Measurements from ENCODE around the gene KIF20B.

Gene KIF20B, protein sequence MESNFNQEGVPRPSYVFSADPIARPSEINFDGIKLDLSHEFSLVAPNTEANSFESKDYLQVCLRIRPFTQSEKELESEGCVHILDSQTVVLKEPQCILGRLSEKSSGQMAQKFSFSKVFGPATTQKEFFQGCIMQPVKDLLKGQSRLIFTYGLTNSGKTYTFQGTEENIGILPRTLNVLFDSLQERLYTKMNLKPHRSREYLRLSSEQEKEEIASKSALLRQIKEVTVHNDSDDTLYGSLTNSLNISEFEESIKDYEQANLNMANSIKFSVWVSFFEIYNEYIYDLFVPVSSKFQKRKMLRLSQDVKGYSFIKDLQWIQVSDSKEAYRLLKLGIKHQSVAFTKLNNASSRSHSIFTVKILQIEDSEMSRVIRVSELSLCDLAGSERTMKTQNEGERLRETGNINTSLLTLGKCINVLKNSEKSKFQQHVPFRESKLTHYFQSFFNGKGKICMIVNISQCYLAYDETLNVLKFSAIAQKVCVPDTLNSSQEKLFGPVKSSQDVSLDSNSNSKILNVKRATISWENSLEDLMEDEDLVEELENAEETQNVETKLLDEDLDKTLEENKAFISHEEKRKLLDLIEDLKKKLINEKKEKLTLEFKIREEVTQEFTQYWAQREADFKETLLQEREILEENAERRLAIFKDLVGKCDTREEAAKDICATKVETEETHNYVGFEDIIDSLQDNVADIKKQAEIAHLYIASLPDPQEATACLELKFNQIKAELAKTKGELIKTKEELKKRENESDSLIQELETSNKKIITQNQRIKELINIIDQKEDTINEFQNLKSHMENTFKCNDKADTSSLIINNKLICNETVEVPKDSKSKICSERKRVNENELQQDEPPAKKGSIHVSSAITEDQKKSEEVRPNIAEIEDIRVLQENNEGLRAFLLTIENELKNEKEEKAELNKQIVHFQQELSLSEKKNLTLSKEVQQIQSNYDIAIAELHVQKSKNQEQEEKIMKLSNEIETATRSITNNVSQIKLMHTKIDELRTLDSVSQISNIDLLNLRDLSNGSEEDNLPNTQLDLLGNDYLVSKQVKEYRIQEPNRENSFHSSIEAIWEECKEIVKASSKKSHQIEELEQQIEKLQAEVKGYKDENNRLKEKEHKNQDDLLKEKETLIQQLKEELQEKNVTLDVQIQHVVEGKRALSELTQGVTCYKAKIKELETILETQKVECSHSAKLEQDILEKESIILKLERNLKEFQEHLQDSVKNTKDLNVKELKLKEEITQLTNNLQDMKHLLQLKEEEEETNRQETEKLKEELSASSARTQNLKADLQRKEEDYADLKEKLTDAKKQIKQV (N-terminal part only)

DNA sequence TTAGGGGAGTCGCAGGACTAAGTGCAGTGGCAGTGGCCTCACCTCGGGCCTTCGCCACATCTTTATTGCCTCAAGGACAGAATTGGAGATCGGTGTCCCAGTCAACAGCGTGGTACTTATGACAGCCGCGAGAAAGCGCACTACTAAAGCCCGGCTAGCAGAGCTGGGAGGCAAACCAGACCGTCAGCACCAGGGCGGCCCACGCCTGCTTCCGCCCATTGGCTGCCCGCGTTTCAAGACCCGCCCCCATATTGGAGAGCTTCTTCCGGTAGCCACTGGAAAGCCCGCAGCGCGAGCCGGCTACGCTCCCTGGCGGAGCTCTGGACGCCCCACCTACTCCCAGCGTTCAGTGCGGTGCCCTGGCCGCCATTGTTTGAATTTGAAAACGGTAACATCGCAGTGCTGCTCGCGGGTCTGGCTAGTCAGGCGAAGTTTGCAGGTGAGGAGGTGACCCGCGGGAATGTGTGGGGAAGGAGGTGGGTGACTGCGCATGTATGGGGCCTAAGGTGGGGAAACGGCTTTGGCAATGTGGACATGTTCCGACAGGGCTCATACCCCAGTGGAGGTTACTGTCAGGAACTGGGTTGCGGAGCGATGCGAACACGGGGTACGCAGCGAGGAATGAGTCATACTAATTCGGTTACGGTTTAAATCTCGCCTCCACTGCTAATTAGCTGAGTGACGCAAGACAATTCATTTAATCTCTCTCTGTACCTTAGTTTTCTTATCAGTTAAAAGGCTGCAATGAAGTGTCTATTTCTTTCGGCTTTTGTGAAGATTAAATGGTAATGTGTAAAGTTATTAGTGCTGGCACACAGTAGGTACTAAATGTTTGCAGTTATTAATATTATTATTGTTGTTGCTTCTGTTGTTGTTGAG, at the start of gene KIF20B:
TSS of gene KIF20B (plus strand) at position 349 of the 879 bp plus-strand sequence. CDS start 3,705 bp downstream, outside the sequence.
- Mint-ChIP-seq H3K27ac (peak within 1 kb of the TSS; percentile 98 to 99), H3K4me3 (peak within 1 kb of the TSS; percentile 88 to 91), H3K27me3 (no peaks in the 10 kb centered on the region), H3K4me1 (peaks cover 55% of the 10 kb centered on the region), H3K9me3 (no peaks in the 10 kb centered on the region)
- DNase-seq: peak; percentile 95 to 98
- peak; percentile 96 for ATAC-seq

GRCh38 chr10:89651916-89652573, 49.3 kb upstream of the KIF20B start:
- Mint-ChIP-seq H3K4me3 (no peak overlapping the region), H3K27ac (no peak overlapping the region), H3K9me3 (peaks cover 5 to 7% of the 10 kb centered on the region in 2 donors), H3K27me3 (peaks cover 30% of the 10 kb centered on the region), H3K4me1 (no peaks in the 10 kb centered on the region)
- DNase-seq (no peak), ATAC-seq (peak; percentile 12)

DNA sequence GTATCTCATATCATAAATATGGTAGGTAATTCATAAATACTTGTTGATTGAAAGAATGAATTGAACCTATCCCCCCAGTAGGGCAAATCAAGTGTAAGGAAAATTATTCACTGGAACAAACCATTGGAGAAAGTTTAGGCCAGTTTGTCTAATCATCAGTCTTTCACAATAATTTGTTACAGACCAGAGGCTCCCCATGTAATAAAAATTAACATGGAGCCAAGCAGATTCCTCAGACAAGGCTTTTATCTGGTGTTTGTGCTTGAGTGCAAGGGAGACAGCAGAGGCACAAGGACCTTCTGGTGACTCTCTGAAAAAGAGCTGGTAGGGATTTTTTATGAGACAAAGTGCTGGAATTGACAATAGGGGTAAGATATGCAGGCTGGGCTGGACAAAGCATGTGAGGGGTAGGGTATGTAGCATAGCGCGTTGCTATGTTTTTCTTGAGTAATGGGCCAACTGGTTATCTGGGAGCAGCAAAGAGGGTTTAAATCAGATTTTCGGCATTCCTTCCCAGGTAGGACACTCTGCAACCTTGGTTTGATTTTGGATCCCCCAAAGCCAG, 48.5 kb upstream of the KIF20B start:
- H3K27ac Mint-ChIP-seq: no peak overlapping the region

DNA sequence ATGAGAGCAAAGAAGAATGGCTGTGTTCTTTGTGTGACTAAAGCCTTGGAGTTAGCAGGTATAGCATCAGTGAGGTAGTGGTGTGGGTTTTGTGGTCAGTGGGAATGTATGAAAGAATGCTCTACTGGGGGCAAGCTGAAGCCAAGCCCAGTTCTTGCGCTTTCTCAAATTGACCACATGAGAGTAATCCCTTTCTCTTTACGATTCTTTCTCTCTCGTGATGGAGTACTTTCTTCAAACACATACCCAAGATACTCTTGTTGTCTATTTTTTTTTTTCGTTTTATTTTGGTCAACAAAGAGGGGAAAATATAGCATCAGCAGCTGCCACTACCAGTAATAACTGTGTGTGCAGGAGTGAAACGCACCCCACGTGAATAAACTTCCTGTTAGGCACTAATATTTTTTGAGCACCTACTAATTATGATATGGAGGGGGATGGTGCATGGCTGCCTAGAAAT, 48.0 kb upstream of the KIF20B start:
- H3K4me1 Mint-ChIP-seq: no peaks in the 10 kb centered on the region
- H3K9me3 Mint-ChIP-seq: peaks cover 5 to 7% of the 10 kb centered on the region in 2 donors
- DNase-seq: no peak
- no peak overlapping the region for H3K27ac Mint-ChIP-seq
- no peak overlapping the region for H3K4me3 Mint-ChIP-seq
- no peak for ATAC-seq
- peaks cover 16% of the 10 kb centered on the region for H3K27me3 Mint-ChIP-seq

More for the DNA sequence above, 48.5 kb upstream of the KIF20B start:
- H3K4me1 Mint-ChIP-seq: no peaks in the 10 kb centered on the region
- H3K27me3 Mint-ChIP-seq: peaks cover 21% of the 10 kb centered on the region
- H3K4me3 Mint-ChIP-seq: no peak overlapping the region
- H3K9me3 Mint-ChIP-seq: peaks cover 5 to 7% of the 10 kb centered on the region in 2 donors
- ATAC-seq (no peak), DNase-seq (no peak)

- ATAC-seq (no peak), DNase-seq (no peak)
- H3K27me3 Mint-ChIP-seq: no peaks in the 10 kb centered on the region
- peaks cover 5 to 7% of the 10 kb centered on the region in 2 donors for H3K9me3 Mint-ChIP-seq
- H3K27ac Mint-ChIP-seq: no peak overlapping the region
- no peak overlapping the region for H3K4me3 Mint-ChIP-seq
- no peaks in the 10 kb centered on the region for H3K4me1 Mint-ChIP-seq
These were observed 45.7 kb upstream of the KIF20B start for GRCh38 chr10:89655722-89656121.

DNA sequence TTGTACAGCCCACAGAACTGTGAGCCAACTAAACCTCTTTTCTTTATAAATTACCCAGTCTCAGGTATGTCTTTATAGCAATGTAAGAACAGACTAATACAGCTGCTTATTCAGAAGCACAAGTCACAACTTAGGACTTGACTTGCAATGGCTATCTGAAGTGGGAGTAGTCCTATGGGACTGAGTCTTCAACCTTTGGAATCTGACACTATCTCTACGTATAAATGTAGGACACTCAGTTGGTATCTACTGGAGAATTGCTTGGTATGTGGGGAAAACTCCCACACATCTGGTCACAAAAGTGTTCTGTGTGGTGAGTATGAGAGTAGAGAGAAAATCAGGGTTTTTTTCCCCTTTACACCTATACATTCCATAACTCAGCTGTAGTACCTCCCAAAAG, 44.1 kb upstream of the KIF20B start:
- H3K27ac Mint-ChIP-seq: no peak overlapping the region
- no peaks in the 10 kb centered on the region for H3K27me3 Mint-ChIP-seq
- H3K9me3 Mint-ChIP-seq: peaks cover 5 to 7% of the 10 kb centered on the region in 2 donors
- DNase-seq (no peak), ATAC-seq (no peak)
- H3K4me3 Mint-ChIP-seq: no peak overlapping the region
- H3K4me1 Mint-ChIP-seq: no peaks in the 10 kb centered on the region

- H3K4me1 Mint-ChIP-seq: no peaks in the 10 kb centered on the region
- H3K4me3 Mint-ChIP-seq: no peak overlapping the region
- peaks cover 5 to 7% of the 10 kb centered on the region in 2 donors for H3K9me3 Mint-ChIP-seq
- no peak overlapping the region for H3K27ac Mint-ChIP-seq
- no peaks in the 10 kb centered on the region for H3K27me3 Mint-ChIP-seq
- no peak for ATAC-seq
- DNase-seq: no peak
These were observed 42.0 kb upstream of the KIF20B start for GRCh38 chr10:89659143-89660131.

GRCh38 chr10:89662596-89662995, 38.8 kb upstream of the KIF20B start:
- no peaks in the 10 kb centered on the region for H3K9me3 Mint-ChIP-seq
- no peak overlapping the region for H3K4me3 Mint-ChIP-seq
- DNase-seq (no peak), ATAC-seq (no peak)
- peaks cover 8% of the 10 kb centered on the region for H3K27me3 Mint-ChIP-seq
- no peaks in the 10 kb centered on the region for H3K4me1 Mint-ChIP-seq
- no peak overlapping the region for H3K27ac Mint-ChIP-seq

DNA sequence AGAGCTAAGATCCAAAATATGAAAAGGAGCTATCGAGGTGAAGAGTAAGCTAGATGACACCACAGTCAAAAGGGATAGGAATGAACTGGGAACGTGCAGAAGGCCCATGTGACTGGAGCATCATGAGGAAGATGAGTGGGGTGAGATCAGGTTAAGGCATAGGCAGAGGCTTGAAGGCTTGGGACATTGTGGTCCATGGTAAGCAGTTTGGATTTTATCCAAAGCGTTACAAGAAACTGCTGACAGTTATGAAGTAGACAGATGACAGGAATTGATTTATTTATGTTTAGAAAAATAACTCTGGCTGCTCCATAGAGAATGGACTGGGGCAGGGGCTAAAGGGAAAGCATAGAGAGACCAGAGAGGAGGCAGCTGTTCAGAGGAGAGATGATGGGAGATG, 38.2 kb upstream of the KIF20B start:
- ATAC-seq (no peak), DNase-seq (no peak)
- Mint-ChIP-seq H3K9me3 (no peaks in the 10 kb centered on the region), H3K27me3 (peaks cover 8% of the 10 kb centered on the region), H3K4me1 (no peaks in the 10 kb centered on the region), H3K4me3 (no peak overlapping the region), H3K27ac (no peak overlapping the region)

DNA sequence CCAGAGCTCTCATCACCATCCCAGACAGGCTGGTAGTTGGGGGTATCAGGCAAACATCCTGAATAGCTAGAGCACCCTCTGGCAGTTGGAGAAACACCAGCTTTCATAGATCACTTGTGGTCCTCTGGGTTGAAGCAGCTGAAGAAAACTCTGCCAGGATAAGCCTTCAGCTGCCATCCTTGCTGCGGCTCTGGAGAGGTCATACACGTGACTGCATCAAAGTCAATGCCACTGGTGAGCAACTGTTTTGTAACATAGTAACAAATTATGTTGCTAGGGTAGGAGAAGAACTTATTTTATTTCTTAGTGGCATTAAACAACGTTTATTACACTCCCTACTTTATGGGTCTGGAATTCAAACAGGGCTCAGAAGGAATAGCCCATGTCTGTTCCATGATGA, 37.2 kb upstream of the KIF20B start:
- H3K27me3 Mint-ChIP-seq: peaks cover 8% of the 10 kb centered on the region
- no peaks in the 10 kb centered on the region for H3K9me3 Mint-ChIP-seq
- DNase-seq (no peak), ATAC-seq (no peak)
- peak overlapping the region in 1 of 2 donors; percentile 50 for H3K27ac Mint-ChIP-seq
- no peaks in the 10 kb centered on the region for H3K4me1 Mint-ChIP-seq
- no peak overlapping the region for H3K4me3 Mint-ChIP-seq

GRCh38 chr10:89665302-89665701, 36.1 kb upstream of the KIF20B start:
- H3K27me3 Mint-ChIP-seq: peaks cover 10% of the 10 kb centered on the region
- no peaks in the 10 kb centered on the region for H3K9me3 Mint-ChIP-seq
- no peak overlapping the region for H3K4me3 Mint-ChIP-seq
- H3K27ac Mint-ChIP-seq: no peak overlapping the region
- no peak for ATAC-seq
- DNase-seq: no peak
- H3K4me1 Mint-ChIP-seq: no peaks in the 10 kb centered on the region

DNA sequence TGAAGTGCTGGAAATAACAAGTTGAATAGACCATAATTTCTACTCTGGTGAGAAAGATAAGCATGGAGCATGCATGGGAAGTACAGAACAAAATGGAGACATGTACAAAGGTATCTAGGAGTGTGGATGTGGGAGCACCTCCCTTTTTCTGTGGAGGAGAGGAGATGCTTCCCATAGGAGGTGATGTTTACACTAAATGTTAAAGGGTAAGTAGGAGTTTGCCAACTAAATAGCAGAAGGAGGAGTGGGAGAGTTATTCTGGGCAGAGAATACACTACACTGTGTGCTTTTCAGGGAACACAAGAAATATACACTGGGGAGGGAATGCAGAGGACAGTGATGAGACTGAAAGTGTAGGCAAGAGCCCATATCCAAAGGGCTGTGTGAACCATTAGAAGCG, 35.3 kb upstream of the KIF20B start:
- no peaks in the 10 kb centered on the region for H3K9me3 Mint-ChIP-seq
- H3K4me3 Mint-ChIP-seq: no peak overlapping the region
- no peak for ATAC-seq
- H3K4me1 Mint-ChIP-seq: no peaks in the 10 kb centered on the region
- no peak for DNase-seq
- peaks cover 19% of the 10 kb centered on the region for H3K27me3 Mint-ChIP-seq
- H3K27ac Mint-ChIP-seq: no peak overlapping the region

Data from stimulated activated naive CD8-positive, alpha-beta T cell treated with anti-CD3 and anti-CD28 coated beads, Interleukin-15, amount 100 ng/mL, for 72 hours (primary cell).